ENCODE results near the gene HOXA9. TPM values are rescaled to one million over a fixed set of nuclear protein-coding genes. Genes with fewer than 3 reads are reported as not detected.

The HOXA9 gene
- total and polyA plus RNA-seq, 2 experiments from 2014 or later: not detected

- Histone ChIP-seq H3K27me3 (peaks cover 100% of the 10 kb centered on the region), H3K4me1 (ENCODE audit: low read depth) (peaks cover 14% of the 10 kb centered on the region), H3K9me3 (ENCODE audit: low read depth) (no peaks in the 10 kb centered on the region), H3K36me3 (no peaks in the 10 kb centered on the region), H3K27ac (no peak overlapping the region), H3K4me3 (peak overlapping the region; percentile 20)
- no peak for TF ChIP-seq CTCF (IDR thresholded peaks at IDR 0.05; ENCODE audit: low read depth, low read length)
- peak in 1 of 2 donors; percentile 37 for DNase-seq (ENCODE audit: low read depth in 1 of 2, low spot score in 1 of 2)
These were observed 52.1 kb downstream of the HOXA9 start for GRCh38 chr7:27112955-27113949.

Other genes starting within 250 kb of the HOXA9 start
- 0.42 and 0.85 TPM in 2 replicates for gene HOXA1, start 69.5 kb downstream of the HOXA9 start, total RNA-seq
- 0.07 TPM in 1 of 2 replicates, not detected in the other for gene HOXA1, start 69.5 kb downstream of the HOXA9 start, polyA plus RNA-seq
- gene HOXA2, start 62.9 kb downstream of the HOXA9 start, total RNA-seq: 0.27 and 0.53 TPM in 2 replicates
- 0.12 and 0.34 TPM in 2 replicates for gene HOXA2, start 62.9 kb downstream of the HOXA9 start, polyA plus RNA-seq
- gene HOXA4, start 34.8 kb downstream of the HOXA9 start, total RNA-seq: 0.14 TPM in 1 of 2 replicates, not detected in the other
- 0.46 TPM in 1 of 2 replicates, not detected in the other for gene HOXA4, start 34.8 kb downstream of the HOXA9 start, polyA plus RNA-seq
- not detected in 2 replicates for gene HOXA5, start 21.9 kb downstream of the HOXA9 start, total RNA-seq
- not detected in 2 replicates for gene HOXA5, start 21.9 kb downstream of the HOXA9 start, polyA plus RNA-seq
- not detected in 2 replicates for gene HOXA6, start 17.8 kb downstream of the HOXA9 start, total RNA-seq
- not detected in 2 replicates for gene HOXA6, start 17.8 kb downstream of the HOXA9 start, polyA plus RNA-seq
- gene HOXA3, start 13.0 kb downstream of the HOXA9 start, total RNA-seq: 1.4 and 9.4 TPM in 2 replicates
- gene HOXA3, start 13.0 kb downstream of the HOXA9 start, polyA plus RNA-seq: 1.4 TPM in 2 replicates
- gene HOXA7, start 8.9 kb downstream of the HOXA9 start, total RNA-seq: not detected in 2 replicates
- gene HOXA7, start 8.9 kb downstream of the HOXA9 start, polyA plus RNA-seq: not detected in 2 replicates
- gene HOXA10, start 8.8 kb upstream of the HOXA9 start, total RNA-seq: not detected in 2 replicates
- gene HOXA10, start 8.8 kb upstream of the HOXA9 start, polyA plus RNA-seq: not detected in 2 replicates
- gene HOXA11, start 19.7 kb upstream of the HOXA9 start, total RNA-seq: not detected in 2 replicates
- not detected in 2 replicates for gene HOXA11, start 19.7 kb upstream of the HOXA9 start, polyA plus RNA-seq
- gene HOXA13, start 34.6 kb upstream of the HOXA9 start, total RNA-seq: not detected in 2 replicates
- gene HOXA13, start 34.6 kb upstream of the HOXA9 start, polyA plus RNA-seq: not detected in 2 replicates
- not detected in 2 replicates for gene EVX1, start 77.3 kb upstream of the HOXA9 start, total RNA-seq
- not detected in 2 replicates for gene EVX1, start 77.3 kb upstream of the HOXA9 start, polyA plus RNA-seq